Measurements from ENCODE around the gene MUC6.

MUC6 gene

DNA sequence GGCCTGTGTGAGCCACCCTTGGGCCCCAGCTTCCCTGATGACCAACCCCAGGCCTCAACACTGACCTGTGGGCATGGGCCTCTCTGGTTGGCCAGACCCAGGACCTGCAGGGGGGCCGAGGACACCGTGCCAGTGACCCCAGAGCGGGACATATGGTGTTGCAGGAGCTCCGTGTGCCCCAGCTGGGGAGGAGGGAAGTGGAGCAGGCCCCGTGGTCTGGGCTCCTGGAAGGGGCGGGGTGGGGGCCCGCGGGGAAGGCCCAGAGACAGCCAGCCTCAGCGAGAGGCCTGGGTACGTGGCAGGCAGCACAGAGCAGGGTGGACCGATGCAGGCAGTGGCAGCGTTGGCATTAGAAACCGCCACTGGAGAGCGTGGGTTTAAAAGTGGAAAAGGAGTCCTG lies 22.2 kb downstream of the MUC6 start:
- peaks cover 24% of the 10 kb centered on the region for H3K36me3 ChIP-seq (ENCODE audit: control insufficient read depth, insufficient read depth, low read length)
- no peak overlapping the region for H3K27ac ChIP-seq (ENCODE audit: insufficient read depth, low read length, poor library complexity, severe bottlenecking)
- no peak for DNase-seq
- H3K9me3 ChIP-seq (ENCODE audit: control insufficient read depth, low read length): no peaks in the 10 kb centered on the region
- no peak overlapping the region for H3K4me3 ChIP-seq (ENCODE audit: insufficient read depth, low read depth, low read length, poor library complexity, severe bottlenecking)
- no peaks in the 10 kb centered on the region for H3K4me1 ChIP-seq (ENCODE audit: control insufficient read depth, insufficient read depth, low read length, poor library complexity, severe bottlenecking)
- H3K27me3 ChIP-seq (replicated peaks; ENCODE audit: control insufficient read depth, insufficient read depth, low read length, poor library complexity, severe bottlenecking): no peaks in the 10 kb centered on the region

DNA sequence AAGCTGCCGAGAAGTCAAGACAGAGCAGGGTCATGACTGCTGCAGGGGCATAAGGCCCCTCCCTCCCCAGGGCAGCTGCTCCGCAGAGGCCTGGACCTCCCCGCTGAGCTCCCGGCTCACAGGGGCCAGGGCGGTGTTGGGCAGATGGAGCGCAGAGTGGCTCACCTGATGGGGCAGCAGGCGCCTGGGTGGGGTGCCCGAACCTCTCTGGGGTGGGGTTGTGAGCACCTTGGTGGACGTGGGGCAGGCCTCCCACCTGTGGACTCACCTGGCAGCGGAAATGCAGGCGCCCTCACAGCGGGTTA lies 22.9 kb downstream of the MUC6 start:
- no peak overlapping the region for H3K27ac ChIP-seq (ENCODE audit: insufficient read depth, low read length, poor library complexity, severe bottlenecking)
- no peaks in the 10 kb centered on the region for H3K9me3 ChIP-seq (ENCODE audit: control insufficient read depth, low read length)
- H3K27me3 ChIP-seq (replicated peaks; ENCODE audit: control insufficient read depth, insufficient read depth, low read length, poor library complexity, severe bottlenecking): no peaks in the 10 kb centered on the region
- no peak for DNase-seq
- H3K36me3 ChIP-seq (ENCODE audit: control insufficient read depth, insufficient read depth, low read length): peaks cover 30% of the 10 kb centered on the region
- no peaks in the 10 kb centered on the region for H3K4me1 ChIP-seq (ENCODE audit: control insufficient read depth, insufficient read depth, low read length, poor library complexity, severe bottlenecking)
- H3K4me3 ChIP-seq (ENCODE audit: insufficient read depth, low read depth, low read length, poor library complexity, severe bottlenecking): no peak overlapping the region

DNA sequence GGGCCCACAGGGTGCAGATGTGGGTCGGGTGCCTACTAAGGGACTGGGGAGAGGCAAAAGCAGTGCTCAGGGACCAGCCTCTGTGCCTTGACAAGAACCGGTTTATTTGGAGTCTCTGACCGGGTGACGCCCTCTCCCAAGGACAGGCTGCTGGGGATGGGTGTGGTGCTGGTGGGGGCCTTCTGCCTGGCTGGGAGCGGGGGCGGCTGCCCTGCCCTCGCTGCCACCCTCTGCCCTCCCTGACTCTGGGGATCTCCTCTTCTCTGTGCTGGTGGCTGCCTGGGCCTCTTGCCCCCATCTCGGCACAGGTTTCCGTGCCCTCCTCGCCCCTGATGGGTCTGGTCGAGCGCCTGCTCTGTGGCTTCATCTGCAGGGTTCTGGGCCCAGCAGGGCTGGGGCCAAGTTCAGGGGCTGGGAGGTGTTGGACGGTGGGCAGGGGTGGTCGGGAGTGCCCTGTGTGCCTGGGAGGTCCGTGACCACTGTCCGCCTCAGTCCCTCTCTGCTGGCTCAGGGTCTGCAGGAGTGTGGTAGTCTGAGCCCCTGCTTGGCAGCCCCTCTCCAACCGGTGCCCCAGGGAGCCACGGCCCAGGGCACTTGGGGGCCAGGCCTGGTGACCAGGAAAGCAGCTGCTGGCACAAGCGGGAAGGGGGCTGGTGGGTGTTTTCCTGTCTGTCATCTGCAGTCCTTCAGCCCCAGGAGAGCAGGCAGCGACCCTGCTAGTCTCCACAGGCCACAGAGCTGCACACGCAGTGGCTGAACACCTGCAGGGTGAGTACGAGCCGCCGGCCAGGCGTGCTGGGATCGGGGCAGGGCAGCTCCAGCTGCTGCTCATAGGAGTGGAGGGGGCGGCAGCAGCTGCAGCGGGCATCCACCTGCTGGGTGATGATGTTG lies 23.5 kb downstream of the MUC6 start:
- H3K9me3 ChIP-seq (ENCODE audit: control insufficient read depth, low read length): no peaks in the 10 kb centered on the region
- no peaks in the 10 kb centered on the region for H3K27me3 ChIP-seq (replicated peaks; ENCODE audit: control insufficient read depth, insufficient read depth, low read length, poor library complexity, severe bottlenecking)
- H3K36me3 ChIP-seq (ENCODE audit: control insufficient read depth, insufficient read depth, low read length): peaks cover 35% of the 10 kb centered on the region
- no peak overlapping the region for H3K4me3 ChIP-seq (ENCODE audit: insufficient read depth, low read depth, low read length, poor library complexity, severe bottlenecking)
- no peaks in the 10 kb centered on the region for H3K4me1 ChIP-seq (ENCODE audit: control insufficient read depth, insufficient read depth, low read length, poor library complexity, severe bottlenecking)
- DNase-seq: no peak
- no peak overlapping the region for H3K27ac ChIP-seq (ENCODE audit: insufficient read depth, low read length, poor library complexity, severe bottlenecking)

DNA sequence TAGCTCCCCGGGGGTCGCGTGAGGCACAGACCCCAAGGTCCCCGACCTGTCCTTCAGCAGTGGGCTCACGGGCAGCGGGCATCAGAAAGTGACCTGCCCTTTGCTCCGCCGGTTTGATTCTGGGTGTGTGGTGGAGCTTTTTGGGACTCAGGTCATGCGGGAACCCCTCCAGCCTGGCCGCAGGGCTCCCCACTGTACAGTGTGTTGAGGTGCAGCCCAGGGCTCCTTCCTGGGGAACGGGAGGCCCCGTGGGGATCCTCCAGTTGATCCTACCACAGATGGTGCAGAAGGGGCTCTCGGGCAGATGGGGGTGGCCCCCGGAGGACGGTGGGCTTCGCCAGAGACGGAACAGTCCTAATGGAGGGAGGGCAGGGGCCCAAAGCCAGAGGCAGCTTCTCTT lies 24.2 kb downstream of the MUC6 start:
- H3K36me3 ChIP-seq (ENCODE audit: control insufficient read depth, insufficient read depth, low read length): peaks cover 42% of the 10 kb centered on the region

DNA sequence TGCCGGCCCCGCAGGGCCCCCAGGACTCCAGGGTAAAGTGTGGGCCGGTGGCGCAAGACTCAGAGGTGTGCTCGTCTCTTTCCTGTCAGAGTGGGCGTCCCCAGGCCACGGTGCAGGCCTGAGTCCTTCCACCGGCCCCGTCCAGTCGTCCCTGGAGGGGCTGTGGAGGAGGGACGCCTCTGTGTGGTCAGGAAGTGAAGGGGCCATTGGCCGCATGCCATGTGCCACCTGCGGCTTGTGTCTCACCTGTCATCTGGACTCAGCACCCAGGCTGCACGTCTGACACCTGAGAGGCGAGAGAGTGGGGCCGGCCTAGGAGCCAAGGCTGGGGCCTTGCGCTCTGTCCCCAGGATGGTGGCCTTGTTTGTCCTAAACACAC lies 25.2 kb downstream of the MUC6 start:
- Histone ChIP-seq H3K4me3 (ENCODE audit: insufficient read depth, low read depth, low read length, poor library complexity, severe bottlenecking) (no peak overlapping the region), H3K27me3 (replicated peaks; ENCODE audit: control insufficient read depth, insufficient read depth, low read length, poor library complexity, severe bottlenecking) (no peaks in the 10 kb centered on the region), H3K27ac (ENCODE audit: insufficient read depth, low read length, poor library complexity, severe bottlenecking) (no peak overlapping the region), H3K9me3 (ENCODE audit: control insufficient read depth, low read length) (no peaks in the 10 kb centered on the region), H3K36me3 (ENCODE audit: control insufficient read depth, insufficient read depth, low read length) (peaks cover 52% of the 10 kb centered on the region), H3K4me1 (ENCODE audit: control insufficient read depth, insufficient read depth, low read length, poor library complexity, severe bottlenecking) (no peaks in the 10 kb centered on the region)
- DNase-seq: no peak

More for the DNA sequence above, 24.2 kb downstream of the MUC6 start:
- no peak for DNase-seq
- Histone ChIP-seq H3K27ac (ENCODE audit: insufficient read depth, low read length, poor library complexity, severe bottlenecking) (no peak overlapping the region), H3K27me3 (replicated peaks; ENCODE audit: control insufficient read depth, insufficient read depth, low read length, poor library complexity, severe bottlenecking) (no peaks in the 10 kb centered on the region), H3K4me1 (ENCODE audit: control insufficient read depth, insufficient read depth, low read length, poor library complexity, severe bottlenecking) (no peaks in the 10 kb centered on the region), H3K4me3 (ENCODE audit: insufficient read depth, low read depth, low read length, poor library complexity, severe bottlenecking) (no peak overlapping the region), H3K9me3 (ENCODE audit: control insufficient read depth, low read length) (no peaks in the 10 kb centered on the region)

DNA sequence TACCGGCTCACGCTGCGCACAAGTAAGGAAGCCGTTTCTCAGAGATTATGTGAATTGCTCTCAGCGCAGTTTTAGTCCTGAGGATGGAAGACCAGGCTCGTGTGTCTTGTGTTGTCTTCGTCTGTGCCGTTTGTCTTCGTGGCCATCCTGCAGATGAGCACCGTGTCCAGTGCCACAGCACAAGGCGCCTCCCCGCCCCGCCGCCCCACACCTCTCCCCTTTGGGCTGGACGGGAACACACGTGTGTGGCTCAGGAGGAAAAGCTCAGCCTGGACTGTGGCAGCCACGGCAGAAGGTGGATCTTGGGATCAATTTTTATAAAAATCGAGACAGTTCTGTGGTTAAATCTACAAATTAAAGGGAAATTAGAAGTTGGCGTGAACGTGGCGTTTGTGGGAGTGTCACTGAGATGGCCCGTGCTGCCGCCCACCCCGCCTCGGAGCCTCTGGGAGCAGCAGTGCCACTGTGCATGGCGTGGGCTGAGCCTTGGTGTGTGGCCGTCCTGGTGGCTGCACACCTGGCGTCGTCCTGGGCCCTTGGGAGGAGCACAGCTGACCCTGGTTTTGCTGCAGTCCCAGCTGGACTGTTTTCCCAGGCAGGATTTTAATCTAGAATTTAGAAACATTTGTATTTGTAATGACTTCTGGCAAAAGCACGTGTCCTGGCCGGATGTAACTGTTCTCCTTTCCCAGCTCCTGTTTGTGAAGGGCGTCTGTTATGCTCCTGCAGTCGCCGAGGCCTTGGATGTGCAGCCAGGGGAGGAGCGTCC lies 25.8 kb downstream of the MUC6 start:
- Histone ChIP-seq H3K36me3 (ENCODE audit: control insufficient read depth, insufficient read depth, low read length) (peaks cover 56% of the 10 kb centered on the region), H3K4me3 (ENCODE audit: insufficient read depth, low read depth, low read length, poor library complexity, severe bottlenecking) (no peak overlapping the region), H3K4me1 (ENCODE audit: control insufficient read depth, insufficient read depth, low read length, poor library complexity, severe bottlenecking) (no peaks in the 10 kb centered on the region), H3K27ac (ENCODE audit: insufficient read depth, low read length, poor library complexity, severe bottlenecking) (no peak overlapping the region), H3K27me3 (replicated peaks; ENCODE audit: control insufficient read depth, insufficient read depth, low read length, poor library complexity, severe bottlenecking) (no peaks in the 10 kb centered on the region), H3K9me3 (ENCODE audit: control insufficient read depth, low read length) (no peaks in the 10 kb centered on the region)
- no peak for DNase-seq

DNA sequence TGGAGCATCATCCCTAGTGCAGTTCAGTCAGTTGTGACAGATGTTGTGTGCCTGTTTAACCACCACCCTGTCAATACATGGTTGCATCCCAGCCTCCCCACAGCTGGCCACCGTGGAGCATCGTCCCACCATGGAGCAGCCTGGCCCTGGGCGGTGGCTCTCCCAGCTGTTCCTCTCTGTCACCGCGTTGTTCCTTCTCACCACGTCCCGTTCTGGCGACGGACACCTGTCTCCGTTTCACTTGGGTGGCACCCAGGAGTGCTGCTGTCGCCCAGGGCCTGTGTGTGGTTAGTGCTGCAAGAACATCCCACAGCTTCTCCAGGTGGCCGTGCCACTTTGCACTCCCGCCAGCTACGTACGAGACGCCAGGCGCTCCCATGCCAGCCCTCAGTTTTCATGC lies 26.5 kb downstream of the MUC6 start:
- Histone ChIP-seq H3K27me3 (replicated peaks; ENCODE audit: control insufficient read depth, insufficient read depth, low read length, poor library complexity, severe bottlenecking) (no peaks in the 10 kb centered on the region), H3K9me3 (ENCODE audit: control insufficient read depth, low read length) (no peaks in the 10 kb centered on the region), H3K4me3 (ENCODE audit: insufficient read depth, low read depth, low read length, poor library complexity, severe bottlenecking) (no peak overlapping the region), H3K4me1 (ENCODE audit: control insufficient read depth, insufficient read depth, low read length, poor library complexity, severe bottlenecking) (no peaks in the 10 kb centered on the region), H3K27ac (ENCODE audit: insufficient read depth, low read length, poor library complexity, severe bottlenecking) (no peak overlapping the region), H3K36me3 (ENCODE audit: control insufficient read depth, insufficient read depth, low read length) (peaks cover 63% of the 10 kb centered on the region)
- DNase-seq: no peak

DNA sequence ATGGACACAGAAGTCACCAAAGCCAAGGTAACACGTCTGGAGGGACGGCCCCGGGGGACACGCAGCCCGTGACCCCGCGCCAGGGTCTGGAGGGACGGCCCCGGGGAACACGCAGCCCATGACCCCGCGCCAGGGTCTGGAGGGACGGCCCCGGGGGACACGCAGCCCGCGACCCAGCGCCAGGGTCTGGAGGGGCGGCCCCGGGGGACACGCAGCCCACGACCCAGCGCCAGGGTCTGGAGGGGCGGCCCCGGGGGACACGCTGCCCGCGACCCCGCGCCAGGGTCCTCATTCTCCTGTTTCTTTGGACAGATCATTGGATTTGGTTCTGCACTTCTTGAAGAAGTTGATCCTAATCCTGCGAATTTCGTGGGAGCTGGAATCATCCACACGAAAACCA lies 27.1 kb downstream of the MUC6 start:
- H3K4me1 ChIP-seq (ENCODE audit: control insufficient read depth, insufficient read depth, low read length, poor library complexity, severe bottlenecking): no peaks in the 10 kb centered on the region
- H3K27ac ChIP-seq (ENCODE audit: insufficient read depth, low read length, poor library complexity, severe bottlenecking): no peak overlapping the region
- H3K4me3 ChIP-seq (ENCODE audit: insufficient read depth, low read depth, low read length, poor library complexity, severe bottlenecking): no peak overlapping the region
- no peaks in the 10 kb centered on the region for H3K27me3 ChIP-seq (replicated peaks; ENCODE audit: control insufficient read depth, insufficient read depth, low read length, poor library complexity, severe bottlenecking)
- DNase-seq: no peak
- no peaks in the 10 kb centered on the region for H3K9me3 ChIP-seq (ENCODE audit: control insufficient read depth, low read length)
- H3K36me3 ChIP-seq (ENCODE audit: control insufficient read depth, insufficient read depth, low read length): peaks cover 69% of the 10 kb centered on the region

DNA sequence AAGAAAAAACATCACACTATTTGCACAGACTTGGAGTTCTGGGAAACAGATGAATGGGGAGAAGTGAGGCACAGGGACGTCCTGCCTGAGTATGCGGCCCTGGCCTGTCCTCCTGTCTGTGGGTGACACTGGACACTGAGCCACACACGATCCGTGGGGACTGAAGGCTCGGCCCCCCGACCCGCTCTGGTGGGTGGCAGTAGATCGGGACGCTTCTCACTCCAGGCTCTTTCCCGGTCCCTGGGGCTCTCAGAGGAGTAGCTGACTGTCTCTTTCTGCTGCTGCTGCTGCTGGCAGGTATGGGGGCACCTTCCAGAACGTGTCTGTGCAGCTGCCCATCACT lies 27.7 kb downstream of the MUC6 start:
- Histone ChIP-seq H3K9me3 (ENCODE audit: control insufficient read depth, low read length) (no peaks in the 10 kb centered on the region), H3K27ac (ENCODE audit: insufficient read depth, low read length, poor library complexity, severe bottlenecking) (no peak overlapping the region), H3K36me3 (ENCODE audit: control insufficient read depth, insufficient read depth, low read length) (peaks cover 72% of the 10 kb centered on the region), H3K4me1 (ENCODE audit: control insufficient read depth, insufficient read depth, low read length, poor library complexity, severe bottlenecking) (no peaks in the 10 kb centered on the region), H3K27me3 (replicated peaks; ENCODE audit: control insufficient read depth, insufficient read depth, low read length, poor library complexity, severe bottlenecking) (no peaks in the 10 kb centered on the region), H3K4me3 (ENCODE audit: insufficient read depth, low read depth, low read length, poor library complexity, severe bottlenecking) (no peak overlapping the region)
- DNase-seq: no peak

DNA sequence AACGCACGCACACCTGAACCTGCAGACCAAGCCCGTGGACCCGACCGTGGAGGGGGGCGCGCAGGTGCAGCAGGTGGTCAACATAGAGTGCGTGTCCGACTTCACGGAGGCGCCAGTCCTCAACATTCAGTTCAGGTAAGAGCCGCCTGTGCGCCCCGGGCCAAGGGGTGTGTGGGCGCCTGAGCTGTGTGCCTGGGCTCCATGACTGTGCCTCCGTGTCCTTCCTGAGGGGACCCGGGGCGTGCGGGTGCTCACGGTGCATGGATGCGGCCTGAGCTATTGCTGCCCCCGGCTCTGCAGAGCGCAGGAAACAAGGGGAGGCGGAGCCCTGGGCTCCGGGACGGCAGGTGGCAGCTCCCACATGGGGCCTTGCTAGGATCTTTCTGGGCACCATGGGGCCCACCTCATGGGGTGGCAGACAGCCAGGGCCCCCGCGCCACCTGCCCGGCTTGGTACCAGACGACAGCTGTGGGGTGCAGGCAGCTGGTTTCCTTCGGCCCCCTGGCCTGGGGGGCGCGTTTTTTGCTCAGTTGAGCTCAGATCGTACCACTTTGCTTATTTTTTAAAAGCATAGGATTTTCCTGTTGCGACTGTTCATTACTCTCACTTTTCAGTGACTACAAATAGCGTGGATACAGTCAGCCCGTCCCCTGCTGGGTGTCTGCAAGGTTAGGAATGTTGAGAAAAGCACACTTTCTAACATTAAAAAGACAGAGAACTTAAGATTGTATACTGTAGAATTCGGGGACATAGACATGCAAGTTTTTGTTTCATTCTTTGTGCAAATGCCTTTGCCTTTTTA lies 28.3 kb downstream of the MUC6 start:
- Histone ChIP-seq H3K36me3 (ENCODE audit: control insufficient read depth, insufficient read depth, low read length) (peaks cover 77% of the 10 kb centered on the region), H3K4me1 (ENCODE audit: control insufficient read depth, insufficient read depth, low read length, poor library complexity, severe bottlenecking) (no peaks in the 10 kb centered on the region)

More for the DNA sequence above, 28.3 kb downstream of the MUC6 start:
- DNase-seq: no peak
- Histone ChIP-seq H3K9me3 (ENCODE audit: control insufficient read depth, low read length) (no peaks in the 10 kb centered on the region), H3K27ac (ENCODE audit: insufficient read depth, low read length, poor library complexity, severe bottlenecking) (no peak overlapping the region), H3K27me3 (replicated peaks; ENCODE audit: control insufficient read depth, insufficient read depth, low read length, poor library complexity, severe bottlenecking) (no peaks in the 10 kb centered on the region), H3K4me3 (ENCODE audit: insufficient read depth, low read depth, low read length, poor library complexity, severe bottlenecking) (no peak overlapping the region)

Measured in effector memory CD4-positive, alpha-beta T cell (primary cell).